HL-60/S4 treated with retinoic acid at 250 ng/mL for 4 days and 3 days (cell line): Measurements from ENCODE around the gene SRSF2.
"Not testable (repeated sequence)": the region's sequence is repeated elsewhere in the genome, so short reads cannot be mapped to it uniquely, and the experiment has no call there.

Experiments
- in situ Hi-C: fragments of 300-500 bp; cut with MboI; formaldehyde crosslinking; loops from 2 replicates; pipeline ENCODE4 v1.7.0; 2022; ENCODE audit warnings: low sequenced_read_pairs

SRSF2 gene

GRCh38 chr17:76722279-76722678 lies 14.9 kb downstream of the SRSF2 start:
- in situ Hi-C loops: no loop called here

GRCh38 chr17:76721463-76721862 lies 15.7 kb downstream of the SRSF2 start:
- in situ Hi-C loops: no loop called here

GRCh38 chr17:76720941-76721340 lies 16.2 kb downstream of the SRSF2 start:
- in situ Hi-C loops: no loop called here

- in situ Hi-C loops: no loop called here
Measured at GRCh38 chr17:76720211-76720610, 16.9 kb downstream of the SRSF2 start.

DNA sequence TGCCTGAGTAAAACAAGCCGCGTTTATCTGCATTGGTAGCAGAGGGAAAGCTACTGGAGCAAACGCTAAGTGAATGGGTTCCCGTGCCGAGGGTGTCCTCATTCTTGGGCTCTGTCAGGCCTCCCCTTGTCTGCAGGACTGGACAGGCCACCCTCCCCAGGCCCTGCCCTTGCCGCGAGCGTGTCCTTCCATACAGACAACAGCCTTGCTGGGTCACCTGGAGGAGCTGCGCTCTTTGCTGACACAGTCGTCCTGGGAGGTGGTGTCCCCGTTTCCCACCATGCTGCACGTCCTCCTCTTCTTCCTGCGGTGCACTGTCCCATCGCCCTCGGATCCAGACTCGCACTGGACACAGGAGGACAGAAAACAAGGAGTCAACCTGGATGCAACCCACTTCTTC lies 18.6 kb downstream of the SRSF2 start:
- in situ Hi-C loops: no loop called here

DNA sequence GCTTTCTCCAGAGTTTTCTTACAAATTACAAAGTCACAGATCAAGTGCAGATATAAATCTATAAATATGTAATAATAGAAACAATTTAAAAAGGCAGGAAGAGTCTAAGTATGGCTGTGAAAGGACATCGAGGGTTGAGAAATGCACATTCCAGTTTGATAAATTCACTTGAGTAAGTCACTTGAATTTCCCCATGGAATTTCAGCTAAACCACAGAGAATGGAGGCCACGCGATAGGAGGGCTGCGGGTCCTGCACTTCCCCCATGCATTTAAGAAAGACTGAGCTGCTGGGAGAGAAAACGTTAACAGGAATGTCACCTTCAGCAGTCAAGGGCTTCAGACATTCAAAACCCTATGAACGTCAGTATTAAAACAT lies 20.3 kb downstream of the SRSF2 start:
- in situ Hi-C loops: no loop called here

- in situ Hi-C loops: no loop called here
Measured at GRCh38 chr17:76716146-76716838, 20.8 kb downstream of the SRSF2 start.

DNA sequence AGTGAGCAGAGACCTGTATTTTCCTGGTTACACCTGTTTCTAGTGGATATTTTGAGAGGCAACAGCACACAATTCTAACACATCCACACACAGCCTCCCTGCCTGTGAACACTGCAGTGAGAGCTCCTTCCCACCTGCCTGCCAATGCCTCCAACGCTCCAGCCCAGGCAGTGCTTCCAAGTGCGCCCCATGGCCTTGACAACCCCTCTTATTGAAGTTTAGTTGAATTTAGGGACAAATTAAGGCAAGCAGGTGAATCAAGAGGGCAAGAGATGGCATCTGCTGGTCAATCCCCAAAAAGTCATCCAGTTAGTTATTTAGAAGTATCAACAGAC lies 21.7 kb downstream of the SRSF2 start:
- in situ Hi-C loops: no loop called here

DNA sequence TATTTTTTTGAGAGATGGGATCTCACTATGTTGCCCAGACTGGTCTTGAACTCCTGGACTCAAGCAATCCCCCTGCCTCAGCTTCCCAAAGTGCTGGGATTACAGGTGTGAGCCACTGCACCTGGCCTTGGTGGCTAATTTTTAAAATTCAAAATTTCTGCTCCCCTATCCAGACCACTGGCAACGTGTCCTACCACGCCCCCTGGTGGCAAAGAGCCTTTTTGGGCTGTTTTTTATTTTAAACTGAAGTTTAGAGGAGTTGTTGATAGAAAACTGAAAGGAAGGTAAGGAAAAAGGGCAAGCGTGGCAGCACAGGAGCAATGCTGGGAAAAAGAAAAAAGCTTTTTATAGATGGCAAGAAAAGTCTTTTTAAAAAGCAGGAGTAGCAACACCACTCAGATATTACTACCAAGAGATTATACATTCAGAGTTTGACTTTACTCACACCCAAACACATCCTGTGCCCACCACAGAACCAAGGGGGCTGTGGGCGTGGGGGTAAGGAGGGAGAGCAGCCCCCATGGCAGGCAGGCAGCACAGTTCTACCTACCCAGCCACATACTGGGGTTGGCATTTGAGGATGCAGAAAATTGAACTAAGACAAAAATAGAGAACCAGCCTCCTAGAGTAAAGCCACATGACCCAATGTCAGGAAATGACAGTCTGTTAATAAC lies 22.2 kb downstream of the SRSF2 start:
- in situ Hi-C loops: no loop called here

DNA sequence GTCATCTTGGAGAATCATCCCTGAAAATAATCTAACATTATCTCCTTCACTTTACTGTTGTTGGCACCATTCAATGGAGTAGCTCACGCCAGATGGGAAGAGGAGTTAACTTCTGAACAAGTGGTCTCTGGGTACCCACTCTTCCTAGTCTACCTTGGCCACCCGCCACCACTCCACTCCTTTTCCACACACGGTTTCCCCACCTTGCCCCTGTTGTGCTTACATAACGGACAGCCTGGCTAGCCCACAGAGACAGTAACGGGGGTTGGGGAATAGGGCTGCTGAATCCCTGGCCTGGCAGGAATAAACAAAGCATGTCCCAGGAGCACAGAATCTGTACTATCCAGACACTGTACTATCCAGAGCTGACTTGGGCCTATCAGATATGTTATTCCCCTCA lies 22.8 kb downstream of the SRSF2 start:
- in situ Hi-C loops: no loop called here

- in situ Hi-C loops: no loop called here
Measured at GRCh38 chr17:76713765-76714164, 23.4 kb downstream of the SRSF2 start.

DNA sequence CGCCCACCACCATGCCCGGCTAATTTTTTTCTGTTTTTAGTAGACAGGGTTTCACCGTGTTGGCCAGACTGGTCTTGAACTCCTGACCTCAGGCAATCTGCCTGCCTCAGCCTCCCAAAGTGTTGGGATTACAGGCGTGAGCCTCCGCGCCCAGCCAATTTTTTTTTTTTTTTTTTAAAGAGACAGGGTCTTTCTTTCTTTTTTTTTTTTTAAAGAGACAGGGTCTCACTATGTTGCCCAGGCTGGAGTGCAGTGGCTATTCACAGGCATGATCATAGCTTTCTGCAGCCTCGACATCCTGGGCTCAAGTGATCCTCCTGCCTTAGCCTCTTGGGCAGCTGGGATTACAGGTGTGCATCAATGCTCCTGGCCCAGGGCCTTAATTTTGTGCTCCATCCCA lies 24.8 kb downstream of the SRSF2 start:
- in situ Hi-C loops: not testable (repeated sequence)

- in situ Hi-C loops: no loop called here
Measured at GRCh38 chr17:76710863-76711611, 26.1 kb downstream of the SRSF2 start, which contains the start of gene MXRA7. TSS of gene MXRA7 (minus strand) at chr17:76710965. CDS start at chr17:76710946, 19 bp downstream.

GRCh38 chr17:76709951-76710862 lies 26.9 kb downstream of the SRSF2 start:
- in situ Hi-C loops: not testable (repeated sequence)

DNA sequence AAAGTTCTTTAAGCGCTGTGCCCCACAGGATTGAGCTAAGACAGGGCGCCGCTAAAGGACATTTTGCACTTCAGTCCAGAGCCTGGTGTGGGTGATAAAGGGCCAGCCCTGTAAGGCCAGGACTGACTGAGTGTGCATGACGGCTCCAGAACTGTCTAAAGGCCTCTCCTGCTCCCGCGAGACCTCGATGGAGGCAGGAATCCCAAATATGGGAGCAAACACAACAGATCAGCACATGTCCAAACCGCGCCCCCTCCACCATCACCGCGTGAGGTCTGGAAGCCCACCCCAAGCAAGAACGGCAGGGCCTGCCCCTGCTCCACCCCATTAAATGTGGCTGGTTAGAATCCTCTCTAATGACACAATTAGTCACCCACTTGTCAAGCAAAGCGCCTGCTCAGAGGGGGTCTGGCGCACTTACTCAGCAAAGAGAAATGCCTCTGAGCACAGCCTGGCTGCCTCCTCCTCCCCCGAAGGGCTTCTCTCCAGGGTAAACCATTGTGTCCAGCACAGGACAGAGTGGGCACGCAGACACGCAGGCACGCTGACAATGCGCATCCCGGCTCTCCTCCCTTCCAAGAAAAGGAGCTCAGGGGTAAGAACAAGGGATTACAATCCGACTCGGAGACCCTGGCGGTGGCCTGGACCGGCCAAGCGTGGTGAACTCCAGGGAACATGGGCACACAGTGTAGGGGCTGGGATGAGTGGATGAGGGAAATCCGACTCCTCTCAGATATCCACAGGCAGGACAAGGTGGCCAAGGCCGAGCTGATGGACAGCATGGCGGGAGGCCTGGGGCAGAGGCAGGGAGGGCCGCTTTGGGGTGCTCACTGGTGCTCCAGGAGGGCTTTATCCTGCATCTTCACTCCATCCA lies 27.8 kb downstream of the SRSF2 start:
- in situ Hi-C loops: no loop called here

GRCh38 chr17:76707985-76708807 lies 28.9 kb downstream of the SRSF2 start:
- in situ Hi-C loops: no loop called here

DNA sequence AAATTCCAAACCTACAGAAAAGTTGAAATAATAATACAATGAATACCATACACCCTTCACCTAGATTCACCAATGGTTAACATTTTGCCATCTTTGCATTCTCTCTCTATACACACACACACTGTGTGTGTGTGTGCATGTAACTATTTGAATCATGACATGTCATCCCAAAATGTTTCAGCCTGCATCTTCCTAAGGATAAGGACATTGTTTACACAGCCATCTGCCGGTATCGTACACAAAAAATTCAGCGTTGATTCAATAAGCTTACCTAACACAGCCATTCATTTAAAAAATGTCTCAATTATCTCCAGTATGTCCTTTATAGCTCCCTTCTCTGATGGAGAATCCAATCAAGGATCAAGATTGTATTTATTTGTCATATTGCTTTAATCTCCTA lies 30.3 kb downstream of the SRSF2 start:
- in situ Hi-C loops: no loop called here

DNA sequence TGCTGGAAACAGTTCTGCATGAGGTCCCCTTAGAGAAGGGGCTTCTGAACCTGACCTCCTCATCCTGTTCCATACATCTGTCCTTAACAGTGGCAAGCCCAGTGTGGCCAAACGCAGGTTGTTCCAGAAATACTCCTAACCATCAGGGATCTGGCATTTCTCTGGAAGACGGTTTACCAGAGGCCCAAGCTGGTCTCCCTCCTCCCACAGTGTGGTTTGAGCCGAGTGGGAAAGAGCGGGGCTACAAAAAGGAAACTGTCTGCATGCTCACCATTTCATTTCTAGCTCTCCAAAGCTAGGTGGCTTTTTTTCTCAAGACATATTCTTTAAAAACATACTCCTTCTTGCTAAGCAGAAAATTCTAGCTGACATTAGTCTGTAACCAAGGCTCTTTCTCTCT lies 32.3 kb downstream of the SRSF2 start:
- in situ Hi-C loops: no loop called here

- in situ Hi-C loops: no loop called here
Measured at GRCh38 chr17:76702941-76703637, 34.0 kb downstream of the SRSF2 start.
